OCI-LY3 (cell line): ENCODE data around the gene TCERG1L.

Source experiments
- CTCF ChIP-seq: fragments of 200-600, 300-600 bp; sonication (generic); IDR thresholded peaks from 2 replicates; pipeline ENCODE4 v1.5.1; 2014; ENCODE audit warnings: antibody characterized with exemption, low read length, low read depth
- EZH2phosphoT487 ChIP-seq: fragments of 200-600 bp; shearing (Covaris generic); IDR thresholded peaks from 2 replicates; pipeline ENCODE4 v1.6.1; 2018; ENCODE audit warnings: antibody characterized with exemption, mixed run types, low read depth

- no peak for TF ChIP-seq CTCF
- no peak for TF ChIP-seq EZH2phosphoT487
These were observed 218.2 kb downstream of the TCERG1L start for GRCh38 chr10:131093346-131093745.
